ENCODE measurements around the gene LLGL1. TPM values are rescaled to one million over a fixed set of nuclear protein-coding genes. Genes with fewer than 3 reads are reported as not detected.
A peak's percentile ranks its signal among the peaks of the same experiment; 100 is the strongest.

LLGL1 gene
- total RNA-seq (2014; rRNA removed; shearing (Covaris generic)): 12.1 and 20.0 TPM in 2 replicates

GRCh38 chr17:18225121-18225641 is at the start of gene LLGL1:
TSS of gene LLGL1 (plus strand) at chr17:18225635. CDS start at chr17:18225683, 48 bp downstream.
- DNase-seq (ENCODE audit: low read depth): peak; percentile 91

- DNase-seq (ENCODE audit: low read depth): no peak
Measured at GRCh38 chr17:18176176-18176575, 49.3 kb upstream of the LLGL1 start.

- DNase-seq (ENCODE audit: low read depth): no peak
Measured at GRCh38 chr17:18177133-18177532, 48.3 kb upstream of the LLGL1 start.

- DNase-seq (ENCODE audit: low read depth): no peak
Measured at GRCh38 chr17:18177722-18178121, 47.7 kb upstream of the LLGL1 start.

- no peak for DNase-seq (ENCODE audit: low read depth)
Measured at GRCh38 chr17:18179196-18179595, 46.2 kb upstream of the LLGL1 start.

- no peak for DNase-seq (ENCODE audit: low read depth)
Measured at GRCh38 chr17:18179804-18180203, 45.6 kb upstream of the LLGL1 start.

GRCh38 chr17:18181358-18181757 is 44.1 kb upstream of the LLGL1 start:
- no peak for DNase-seq (ENCODE audit: low read depth)

GRCh38 chr17:18182110-18182977 is 43.1 kb upstream of the LLGL1 start:
- no peak for DNase-seq (ENCODE audit: low read depth)

- DNase-seq (ENCODE audit: low read depth): peak; percentile 85
Measured at GRCh38 chr17:18182978-18183333, 42.5 kb upstream of the LLGL1 start.

GRCh38 chr17:18183334-18184142 is 41.9 kb upstream of the LLGL1 start, which contains the start of gene ALKBH5:
TSS of gene ALKBH5 (plus strand) at chr17:18183828. CDS start at chr17:18184244, 416 bp downstream.
- peak; percentile 99 for DNase-seq (ENCODE audit: low read depth)

- DNase-seq (ENCODE audit: low read depth): no peak
Measured at GRCh38 chr17:18184143-18185031, 41.0 kb upstream of the LLGL1 start.

- DNase-seq (ENCODE audit: low read depth): no peak
Measured at GRCh38 chr17:18185391-18185790, 40.0 kb upstream of the LLGL1 start.

- DNase-seq (ENCODE audit: low read depth): no peak
Measured at GRCh38 chr17:18185832-18186626, 39.4 kb upstream of the LLGL1 start.

- DNase-seq (ENCODE audit: low read depth): peak; percentile 55
Measured at GRCh38 chr17:18186627-18186982, 38.8 kb upstream of the LLGL1 start.

- no peak for DNase-seq (ENCODE audit: low read depth)
Measured at GRCh38 chr17:18187226-18187625, 38.2 kb upstream of the LLGL1 start.

GRCh38 chr17:18187821-18188761 is 37.3 kb upstream of the LLGL1 start:
- peak; percentile 50 for DNase-seq (ENCODE audit: low read depth)

- DNase-seq (ENCODE audit: low read depth): no peak
Measured at GRCh38 chr17:18190628-18191235, 34.7 kb upstream of the LLGL1 start.

GRCh38 chr17:18191236-18191667 is 34.2 kb upstream of the LLGL1 start:
- no peak for DNase-seq (ENCODE audit: low read depth)

GRCh38 chr17:18191967-18192366 is 33.5 kb upstream of the LLGL1 start:
- DNase-seq (ENCODE audit: low read depth): no peak

Measured in RPMI7951 (cell line).